ENCODE measurements around the gene CLCN2.
"Not testable (repeated sequence)": the region's sequence is repeated elsewhere in the genome, so short reads cannot be mapped to it uniquely, and the experiment has no call there.

Gene CLCN2

DNA sequence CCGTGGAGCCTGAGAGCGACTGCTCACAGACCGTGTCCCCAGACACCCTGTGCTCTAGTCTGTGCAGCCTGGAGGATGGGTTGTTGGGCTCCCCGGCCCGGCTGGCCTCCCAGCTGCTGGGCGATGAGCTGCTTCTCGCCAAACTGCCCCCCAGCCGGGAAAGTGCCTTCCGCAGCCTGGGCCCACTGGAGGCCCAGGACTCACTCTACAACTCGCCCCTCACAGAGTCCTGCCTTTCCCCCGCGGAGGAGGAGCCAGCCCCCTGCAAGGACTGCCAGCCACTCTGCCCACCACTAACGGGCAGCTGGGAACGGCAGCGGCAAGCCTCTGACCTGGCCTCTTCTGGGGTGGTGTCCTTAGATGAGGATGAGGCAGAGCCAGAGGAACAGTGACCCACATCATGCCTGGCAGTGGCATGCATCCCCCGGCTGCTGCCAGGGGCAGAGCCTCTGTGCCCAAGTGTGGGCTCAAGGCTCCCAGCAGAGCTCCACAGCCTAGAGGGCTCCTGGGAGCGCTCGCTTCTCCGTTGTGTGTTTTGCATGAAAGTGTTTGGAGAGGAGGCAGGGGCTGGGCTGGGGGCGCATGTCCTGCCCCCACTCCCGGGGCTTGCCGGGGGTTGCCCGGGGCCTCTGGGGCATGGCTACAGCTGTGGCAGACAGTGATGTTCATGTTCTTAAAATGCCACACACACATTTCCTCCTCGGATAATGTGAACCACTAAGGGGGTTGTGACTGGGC lies 16.7 kb downstream of the CLCN2 start:
- no peak for DNase-seq

DNA sequence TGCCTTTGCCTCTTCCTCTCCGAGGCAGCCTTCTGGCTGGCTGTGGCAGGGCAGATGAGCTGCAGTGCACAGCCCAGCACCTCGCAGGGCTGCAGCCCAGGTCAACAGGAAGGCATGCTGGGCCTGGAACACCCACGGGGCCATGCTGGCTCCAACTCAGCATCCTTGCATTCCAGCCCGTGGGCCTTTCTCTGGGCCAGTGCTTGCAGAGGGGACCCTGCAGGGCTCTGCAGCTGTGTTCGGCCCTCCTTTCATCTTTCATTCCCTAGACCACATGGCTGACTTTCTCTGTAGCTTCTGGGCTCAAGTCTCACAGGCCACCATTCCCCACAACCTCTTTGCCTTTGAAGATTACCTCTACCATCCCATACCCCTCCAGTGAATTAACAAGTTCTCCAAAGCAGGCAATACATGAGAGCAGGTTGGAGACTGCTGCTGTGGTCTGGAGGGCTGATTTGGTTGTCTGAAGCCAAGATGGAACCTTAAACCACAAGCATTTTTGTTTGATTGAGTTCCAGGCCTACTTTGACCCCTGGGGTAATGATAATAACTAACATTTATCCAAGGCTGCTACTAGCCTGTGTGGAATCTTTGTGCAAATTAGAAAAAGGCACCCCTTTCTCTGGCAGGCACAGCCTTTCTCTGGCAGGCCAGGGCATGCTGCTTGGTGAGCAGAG lies 18.1 kb downstream of the CLCN2 start:
- DNase-seq = no peak

- DNase-seq = no peak
Measured at GRCh38 chr3:184341925-184342324, 19.5 kb downstream of the CLCN2 start.

GRCh38 chr3:184339451-184340135 lies 21.8 kb downstream of the CLCN2 start:
- not testable (repeated sequence) for DNase-seq

DNA sequence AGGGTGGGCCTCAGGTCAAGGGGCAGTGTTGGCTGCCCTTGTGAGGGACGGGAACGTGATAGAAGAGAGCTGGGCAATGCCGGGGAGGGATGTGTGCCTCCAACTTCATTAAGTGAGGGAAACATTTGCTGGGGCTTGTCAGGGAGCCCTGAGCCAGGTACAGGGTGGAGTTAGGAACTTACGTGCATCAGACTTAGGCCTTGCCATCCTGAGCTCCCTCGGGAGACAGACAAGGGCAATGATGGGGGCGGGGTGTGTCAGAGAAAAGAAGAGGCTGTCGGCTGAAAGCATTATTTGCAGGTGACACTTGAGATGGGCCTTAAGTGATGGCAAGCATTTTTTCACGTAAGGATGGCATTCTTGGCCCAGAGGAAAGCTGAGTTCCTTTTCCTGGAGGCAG lies 22.4 kb downstream of the CLCN2 start:
- no peak for DNase-seq

DNA sequence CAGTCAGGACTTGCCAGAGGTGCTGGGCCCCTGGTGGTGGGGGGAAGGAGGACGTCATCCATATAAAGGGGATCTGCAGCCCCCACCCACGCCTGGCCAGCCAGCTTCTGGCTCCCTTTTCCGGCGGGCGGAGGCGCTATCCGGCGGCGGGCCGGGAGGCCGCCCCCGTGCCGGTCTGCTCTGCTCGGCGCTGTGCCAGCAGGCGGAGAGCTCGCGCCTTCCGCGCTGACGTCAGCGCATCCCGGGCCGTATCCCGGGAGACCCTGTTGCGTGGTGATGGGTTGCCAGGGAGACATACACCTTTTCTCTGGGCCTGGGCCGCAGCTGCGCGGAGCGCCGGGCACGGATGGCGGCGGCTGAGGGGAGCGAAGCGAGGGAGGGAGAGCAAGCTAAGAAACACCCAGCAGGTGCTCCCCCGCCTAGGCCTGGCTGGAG lies 22.9 kb downstream of the CLCN2 start:
- no peak for DNase-seq

DNA sequence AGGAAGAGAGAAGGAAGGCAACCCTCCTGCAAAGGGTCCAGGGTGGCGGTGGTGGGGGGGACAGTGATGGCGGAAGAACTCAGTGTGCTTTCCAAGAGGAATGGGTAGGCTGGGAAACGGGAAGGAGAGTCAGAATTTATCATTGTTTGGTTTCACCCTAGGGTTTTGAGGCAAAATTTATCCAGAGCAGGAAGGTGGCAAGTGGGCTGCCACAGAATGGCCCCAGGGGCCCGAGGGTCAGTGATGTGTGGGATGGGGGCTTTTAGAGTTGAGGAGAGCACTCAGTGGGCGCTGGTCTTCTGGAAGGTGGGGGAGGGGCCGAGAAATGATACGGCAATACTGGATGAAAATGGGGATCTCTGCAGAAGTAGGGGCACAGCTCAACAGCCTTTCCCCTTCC lies 23.4 kb downstream of the CLCN2 start:
- DNase-seq = no peak

DNA sequence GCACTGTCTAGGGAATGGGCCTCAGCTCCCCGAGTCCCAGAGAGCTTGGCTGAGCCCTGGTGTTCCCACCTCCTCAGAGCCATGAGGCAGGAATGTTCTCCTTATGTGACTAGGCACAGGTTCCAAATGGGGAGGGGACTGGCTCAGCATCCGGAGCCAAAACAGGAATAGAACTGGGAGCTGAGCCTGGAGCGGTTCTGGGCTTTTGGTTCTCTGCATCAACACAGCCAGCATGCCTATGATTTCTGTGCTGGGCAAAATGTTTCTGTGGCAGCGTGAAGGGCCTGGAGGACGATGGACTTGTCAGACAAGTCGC lies 24.0 kb downstream of the CLCN2 start, which contains the start of gene FAM131A:
Gene FAM131A (plus strand): TSS at position 202 of the 316 bp plus-strand sequence. CDS start 31 bp downstream, at position 233.
- DNase-seq = no peak

DNA sequence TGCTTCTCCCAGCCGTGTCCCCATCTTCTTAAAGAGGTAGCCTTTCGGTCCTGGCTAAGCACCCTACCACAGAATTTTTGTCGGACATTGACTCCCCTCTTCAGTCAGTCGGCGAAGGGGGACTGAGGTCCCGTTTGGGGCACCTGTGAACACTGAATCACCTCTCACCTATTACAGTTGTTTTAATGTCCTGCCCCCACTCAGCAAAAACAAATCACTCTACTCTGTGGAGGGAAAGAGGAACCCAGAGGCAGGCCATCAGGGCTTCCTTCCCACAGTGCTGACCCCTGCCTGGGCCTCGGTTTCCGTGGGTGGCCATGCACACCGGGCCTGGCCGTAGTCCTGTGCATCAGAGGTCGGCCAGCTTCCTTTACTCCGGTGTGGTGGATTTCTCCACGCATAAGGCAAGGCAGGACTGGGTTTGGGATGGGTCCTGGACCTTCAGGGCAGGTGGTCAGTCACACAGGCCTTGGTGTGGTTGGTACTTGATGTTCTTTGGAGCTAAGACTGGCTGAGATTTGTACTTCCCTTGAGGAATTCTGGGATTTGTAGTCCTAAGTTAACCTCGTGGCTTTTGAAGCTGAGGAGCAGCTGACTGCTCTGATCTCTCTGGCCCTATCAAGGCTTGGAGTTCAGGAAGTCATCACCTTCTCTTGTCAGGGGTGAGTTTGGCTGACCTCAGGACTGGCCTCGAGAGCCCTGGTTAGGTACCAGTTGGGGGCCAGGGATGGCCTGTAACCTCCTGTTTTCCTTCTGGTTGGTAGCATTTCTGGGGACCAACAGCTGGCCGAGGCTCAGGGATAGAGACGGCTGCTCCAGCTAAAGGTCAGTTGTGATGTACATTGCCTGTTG lies 24.6 kb downstream of the CLCN2 start:
- no peak for DNase-seq

DNA sequence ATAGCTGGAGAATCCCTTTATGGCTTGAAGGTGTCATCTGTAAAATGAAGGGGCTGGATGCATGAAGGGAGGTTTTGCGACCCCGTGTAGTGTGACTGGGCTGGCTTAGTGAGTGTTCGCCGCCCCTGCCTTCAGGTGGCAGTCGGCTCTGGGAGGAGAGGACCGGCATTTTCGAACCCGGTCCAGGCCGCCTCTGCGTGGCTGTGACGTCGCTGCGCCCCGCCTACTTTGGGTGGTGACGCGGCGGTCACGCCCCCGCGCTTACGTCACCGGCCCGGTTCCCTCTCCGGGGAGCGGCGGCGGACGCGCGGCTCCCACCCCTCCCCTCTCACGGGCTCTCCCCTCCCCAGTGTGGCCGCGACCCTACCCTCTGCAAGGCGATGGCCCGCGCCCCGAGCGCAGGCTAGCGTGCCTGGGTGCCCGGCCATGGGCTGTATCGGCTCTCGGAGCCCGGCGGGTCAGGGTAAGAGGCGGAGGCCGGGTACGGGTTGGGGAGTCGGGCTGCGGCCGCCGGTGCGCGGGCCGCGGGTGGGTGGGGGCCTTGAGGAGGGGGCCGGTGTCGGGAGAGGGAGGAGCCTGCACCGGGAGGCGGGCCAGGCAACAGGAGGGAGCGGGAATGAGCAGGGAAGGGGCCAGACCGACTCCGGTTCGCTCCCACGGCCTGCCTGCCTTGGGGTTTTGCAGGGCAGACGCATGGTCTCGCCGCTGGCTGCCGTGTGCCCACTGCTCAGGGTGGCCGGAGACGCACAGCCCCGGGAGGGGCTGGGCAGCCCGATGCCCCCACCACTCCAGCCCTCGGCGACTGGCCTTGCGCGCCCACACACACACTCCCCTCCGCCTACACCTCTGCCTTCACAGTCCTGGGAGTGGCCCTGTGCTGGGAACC lies 25.5 kb downstream of the CLCN2 start:
- no peak for DNase-seq

GRCh38 chr3:184335291-184335660 lies 26.1 kb downstream of the CLCN2 start:
- no peak for DNase-seq

DNA sequence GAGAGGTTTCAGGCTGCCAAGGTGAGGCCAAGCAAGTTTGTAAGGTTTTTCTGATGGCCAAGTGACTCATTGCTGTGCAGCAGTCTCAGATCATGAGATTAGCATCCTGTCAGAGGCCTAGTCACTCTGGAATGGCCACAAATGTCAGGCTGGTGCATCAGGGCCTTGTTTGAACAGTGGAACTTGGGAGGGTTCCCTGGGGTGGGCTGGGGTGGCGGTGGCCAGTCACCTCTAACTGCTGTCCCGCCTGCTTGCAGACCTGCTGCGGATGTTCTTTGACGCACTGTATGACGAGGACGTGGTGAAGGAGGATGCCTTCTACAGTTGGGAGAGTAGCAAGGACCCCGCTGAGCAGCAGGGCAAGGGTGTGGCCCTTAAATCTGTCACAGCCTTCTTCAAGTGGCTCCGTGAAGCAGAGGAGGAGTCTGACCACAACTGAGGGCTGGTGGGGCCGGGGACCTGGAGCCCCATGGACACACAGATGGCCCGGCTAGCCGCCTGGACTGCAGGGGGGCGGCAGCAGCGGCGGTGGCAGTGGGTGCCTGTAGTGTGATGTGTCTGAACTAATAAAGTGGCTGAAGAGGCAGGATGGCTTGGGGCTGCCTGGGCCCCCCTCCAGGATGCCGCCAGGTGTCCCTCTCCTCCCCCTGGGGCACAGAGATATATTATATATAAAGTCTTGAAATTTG lies 26.8 kb downstream of the CLCN2 start:
- DNase-seq = no peak

DNA sequence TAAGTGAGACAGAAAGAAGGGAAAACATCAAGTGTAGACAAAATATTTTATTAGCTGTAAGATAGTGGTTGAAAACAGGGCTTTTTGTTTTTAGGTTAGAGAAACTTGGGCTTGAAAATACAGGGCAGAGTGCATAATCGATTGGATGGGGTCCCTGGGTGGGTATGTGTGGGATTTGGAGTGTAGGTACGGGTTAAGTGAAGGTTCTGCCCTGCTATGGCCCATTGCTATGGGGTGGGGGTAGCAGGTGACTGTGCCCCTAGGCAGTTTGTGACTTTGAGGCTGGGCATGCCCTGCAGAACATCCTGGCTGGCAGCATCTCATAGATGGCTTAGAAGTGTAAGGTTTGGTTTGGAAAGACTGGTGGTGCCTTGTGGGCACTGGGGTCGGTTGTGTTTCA lies 27.7 kb downstream of the CLCN2 start:
- no peak for DNase-seq

GRCh38 chr3:184333190-184333589 lies 28.2 kb downstream of the CLCN2 start:
- no peak for DNase-seq

DNA sequence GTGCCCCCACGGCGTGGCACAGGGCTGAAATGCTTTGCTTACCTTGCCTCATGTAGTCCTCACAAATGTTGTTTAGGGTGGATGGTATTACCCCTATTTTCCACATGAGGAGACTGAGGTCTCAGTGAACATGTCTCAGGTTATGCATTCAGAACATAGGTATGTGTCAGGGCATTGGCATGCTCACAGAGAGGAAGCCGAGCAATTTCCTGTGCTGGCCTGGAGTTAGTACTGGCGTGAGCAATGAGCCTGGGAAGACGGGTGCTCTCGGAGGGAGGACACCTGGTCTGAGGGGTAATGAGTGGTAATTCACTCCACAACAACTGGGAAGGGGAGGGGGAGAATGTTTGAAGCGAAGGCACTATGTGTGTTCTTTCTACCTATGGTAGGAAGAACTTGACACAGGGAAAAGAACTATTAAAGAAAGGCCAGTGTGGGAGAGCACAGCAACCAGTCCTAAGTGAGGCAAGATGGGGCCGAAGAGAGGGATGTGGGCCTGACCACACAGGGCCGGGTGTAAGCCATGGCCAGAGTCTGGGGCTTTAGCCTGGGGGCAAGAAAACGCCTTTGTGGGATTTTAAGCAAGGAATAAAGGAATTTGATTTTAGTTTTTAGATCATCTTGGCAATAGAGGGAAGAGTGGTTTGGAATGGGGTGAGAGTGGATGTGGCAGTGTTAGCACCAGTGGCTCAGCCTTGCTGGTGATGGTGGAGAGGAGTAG lies 28.9 kb downstream of the CLCN2 start:
- DNase-seq = no peak

- DNase-seq = no peak
Measured at GRCh38 chr3:184328516-184328915, 32.9 kb downstream of the CLCN2 start.

- no peak for DNase-seq
Measured at GRCh38 chr3:184327171-184327570, 34.2 kb downstream of the CLCN2 start.

DNA sequence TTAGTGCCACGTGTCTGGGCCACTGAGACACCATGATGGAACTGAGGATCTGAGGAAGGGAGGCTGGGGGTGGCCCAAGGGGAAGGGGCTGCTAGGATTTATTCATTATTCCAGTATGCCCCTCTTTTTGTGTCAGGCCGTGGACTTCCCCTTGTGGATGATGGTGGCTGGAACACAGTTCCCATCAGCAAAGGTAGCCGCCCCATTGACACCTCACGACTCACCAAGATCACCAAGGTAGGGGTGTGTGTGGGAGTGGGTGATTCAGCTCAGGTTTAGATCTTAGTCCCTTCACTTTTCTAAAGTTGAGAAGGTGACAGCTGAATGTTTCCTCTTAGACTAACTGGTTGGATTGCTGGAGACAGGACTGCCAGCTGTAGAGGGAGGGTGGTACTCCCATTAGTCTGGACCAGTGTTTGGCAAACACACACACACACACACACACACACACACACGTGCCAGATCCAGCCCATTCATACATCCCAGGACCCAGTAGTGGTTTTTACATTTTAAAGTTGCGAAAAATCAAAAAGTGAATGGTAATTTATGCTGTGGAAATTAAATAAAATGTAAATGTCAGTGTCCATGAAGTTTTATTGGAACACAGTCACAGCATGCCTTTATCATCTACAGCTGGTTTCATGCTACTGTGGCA lies 35.6 kb downstream of the CLCN2 start:
- DNase-seq = no peak

GRCh38 chr3:184325269-184325668 lies 36.1 kb downstream of the CLCN2 start:
- no peak for DNase-seq

DNA sequence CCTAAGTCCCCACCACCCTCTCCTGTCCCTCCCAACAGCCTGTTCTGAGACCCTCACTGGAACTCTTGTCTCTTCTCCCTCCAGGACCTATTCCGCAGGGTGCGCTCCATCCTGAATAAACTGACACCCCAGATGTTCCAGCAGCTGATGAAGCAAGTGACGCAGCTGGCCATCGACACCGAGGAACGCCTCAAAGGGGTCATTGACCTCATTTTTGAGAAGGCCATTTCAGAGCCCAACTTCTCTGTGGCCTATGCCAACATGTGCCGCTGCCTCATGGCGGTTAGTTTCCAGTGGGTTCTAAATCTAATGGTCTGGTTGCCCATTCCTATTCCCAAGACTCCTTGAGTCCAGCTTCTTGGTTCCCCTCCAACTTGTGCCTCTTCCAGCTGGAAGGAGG lies 37.7 kb downstream of the CLCN2 start:
- no peak for DNase-seq

All from GF-D8 (cell line).